Measurements from ENCODE around the gene JAG2.
A peak's percentile ranks its signal among the peaks of the same experiment; 100 is the strongest.

JAG2 gene

GRCh38 chr14:105168496-105168978, at the start of gene JAG2:
TSS of gene JAG2 (minus strand) at chr14:105168776. CDS start at chr14:105168420, 356 bp downstream.
- Histone ChIP-seq H2AFZ (ENCODE audit: low read depth, low read length, severe bottlenecking) (peak within 1 kb of the TSS; percentile 61), H4K20me1 (ENCODE audit: low read depth, low read length) (no peaks in the 10 kb centered on the region), H3K9ac (ENCODE audit: low read length) (no peak within 1 kb of the TSS; the same call in 1 of the 2 replicates), H3K4me3 (ENCODE audit: insufficient read depth, low read length, poor library complexity, severe bottlenecking) (peak within 1 kb of the TSS; percentile 42), H3K79me2 (ENCODE audit: insufficient read depth, low read length) (no peaks in the 10 kb centered on the region), H3K27ac (ENCODE audit: low read depth, low read length) (no peak within 1 kb of the TSS), H3K9me2 (replicated peaks; ENCODE audit: insufficient read depth, low read length) (no peaks in the 10 kb centered on the region), H3K9me3 (ENCODE audit: insufficient read depth, low read length) (no peaks in the 10 kb centered on the region), H3K36me3 (ENCODE audit: low read length) (no peaks in the 10 kb centered on the region), H3K4me2 (ENCODE audit: low read depth, low read length, poor library complexity, severe bottlenecking) (peak within 1 kb of the TSS; percentile 53), H3K27me3 (ENCODE audit: low read length) (no peaks in the 10 kb centered on the region), H3F3A (ENCODE audit: insufficient read depth) (no peaks in the 10 kb centered on the region)
- no peak for TF ChIP-seq CTCF (IDR thresholded peaks at IDR 0.05; ENCODE audit: insufficient read depth, low read length, poor library complexity, severe bottlenecking)
- TF ChIP-seq EZH2phosphoT487 (conservative IDR thresholded peaks at IDR 0.05; ENCODE audit: low read length): no peak

- Histone ChIP-seq H3K4me3 (ENCODE audit: insufficient read depth, low read length, poor library complexity, severe bottlenecking) (no peak overlapping the region), H4K20me1 (ENCODE audit: low read depth, low read length) (no peaks in the 10 kb centered on the region), H3K9me2 (replicated peaks; ENCODE audit: insufficient read depth, low read length) (no peaks in the 10 kb centered on the region), H3K4me2 (ENCODE audit: low read depth, low read length, poor library complexity, severe bottlenecking) (no peak overlapping the region), H2AFZ (ENCODE audit: low read depth, low read length, severe bottlenecking) (no peak overlapping the region), H3F3A (ENCODE audit: insufficient read depth) (no peaks in the 10 kb centered on the region), H3K27me3 (ENCODE audit: low read length) (no peaks in the 10 kb centered on the region), H3K9me3 (ENCODE audit: insufficient read depth, low read length) (no peaks in the 10 kb centered on the region), H3K79me2 (ENCODE audit: insufficient read depth, low read length) (no peaks in the 10 kb centered on the region), H3K36me3 (ENCODE audit: low read length) (no peaks in the 10 kb centered on the region), H3K27ac (ENCODE audit: low read depth, low read length) (no peak overlapping the region), H3K9ac (ENCODE audit: low read length) (no peak overlapping the region)
- no peak for TF ChIP-seq EZH2phosphoT487 (conservative IDR thresholded peaks at IDR 0.05; ENCODE audit: low read length)
- no peak for TF ChIP-seq CTCF (IDR thresholded peaks at IDR 0.05; ENCODE audit: insufficient read depth, low read length, poor library complexity, severe bottlenecking)
Measured at GRCh38 chr14:105217774-105218173, 49.2 kb upstream of the JAG2 start.

GRCh38 chr14:105216490-105217247, 48.1 kb upstream of the JAG2 start:
- H3K9ac ChIP-seq (ENCODE audit: low read length): no peak overlapping the region
- H3K27ac ChIP-seq (ENCODE audit: low read depth, low read length): no peak overlapping the region
- H3K79me2 ChIP-seq (ENCODE audit: insufficient read depth, low read length): no peaks in the 10 kb centered on the region
- no peak overlapping the region for H3K4me2 ChIP-seq (ENCODE audit: low read depth, low read length, poor library complexity, severe bottlenecking)
- no peaks in the 10 kb centered on the region for H3K9me2 ChIP-seq (replicated peaks; ENCODE audit: insufficient read depth, low read length)
- H2AFZ ChIP-seq (ENCODE audit: low read depth, low read length, severe bottlenecking): no peak overlapping the region
- no peak overlapping the region for H3K4me3 ChIP-seq (ENCODE audit: insufficient read depth, low read length, poor library complexity, severe bottlenecking)
- no peaks in the 10 kb centered on the region for H3F3A ChIP-seq (ENCODE audit: insufficient read depth)
- no peaks in the 10 kb centered on the region for H3K27me3 ChIP-seq (ENCODE audit: low read length)
- H3K9me3 ChIP-seq (ENCODE audit: insufficient read depth, low read length): no peaks in the 10 kb centered on the region
- no peaks in the 10 kb centered on the region for H3K36me3 ChIP-seq (ENCODE audit: low read length)
- no peaks in the 10 kb centered on the region for H4K20me1 ChIP-seq (ENCODE audit: low read depth, low read length)
- no peak for TF ChIP-seq CTCF (IDR thresholded peaks at IDR 0.05; ENCODE audit: insufficient read depth, low read length, poor library complexity, severe bottlenecking)
